AG09309 (cell line): ENCODE data around the gene CTNND2.

Source experiments
- DNase-seq: peaks from one replicate; pipeline ENCODE4 v3.0.0-alpha.2; 2010; ENCODE audit warnings: low read depth
- H3K4me3 ChIP-seq: 2 replicates; pipeline ENCODE4 v1.5.1; 2011; ENCODE audit warnings: mild to moderate bottlenecking, low read depth, low read length, moderate library complexity; ENCODE audit not compliant: control insufficient read depth
- CTCF ChIP-seq: IDR thresholded peaks from 2 replicates; pipeline ENCODE4 v1.5.1; 2011; ENCODE audit warnings: mild to moderate bottlenecking, low read depth, low read length, inconsistent platforms; ENCODE audit not compliant: insufficient read depth, control insufficient read depth; ENCODE audit errors: missing control alignments

Gene CTNND2

GRCh38 chr5:11564706-11565105, 339.5 kb downstream of the CTNND2 start:
- TF ChIP-seq CTCF = no peak
- DNase-seq = no peak
- no peak overlapping the region for H3K4me3 ChIP-seq

GRCh38 chr5:11563822-11564221, 340.4 kb downstream of the CTNND2 start:
- no peak overlapping the region for H3K4me3 ChIP-seq

GRCh38 chr5:11560915-11561697, 343.1 kb downstream of the CTNND2 start:
- H3K4me3 ChIP-seq = no peak overlapping the region
- DNase-seq = no peak
- TF ChIP-seq CTCF = no peak

More at GRCh38 chr5:11563822-11564221, 340.4 kb downstream of the CTNND2 start:
- TF ChIP-seq CTCF = no peak
- DNase-seq = no peak

- H3K4me3 ChIP-seq = no peak overlapping the region
- no peak for DNase-seq
- TF ChIP-seq CTCF = no peak
Observed at GRCh38 chr5:11557063-11557462, 347.2 kb downstream of the CTNND2 start.

GRCh38 chr5:11555171-11555570, 349.1 kb downstream of the CTNND2 start:
- no peak for DNase-seq
- no peak for TF ChIP-seq CTCF
- no peak overlapping the region for H3K4me3 ChIP-seq

GRCh38 chr5:11547730-11548129, 356.5 kb downstream of the CTNND2 start:
- TF ChIP-seq CTCF = no peak
- H3K4me3 ChIP-seq = no peak overlapping the region
- DNase-seq = no peak
